HG03108 (cell line): ENCODE results near the gene PCDH9.

Source experiments
- ATAC-seq: cut with Tn5 transposase; IDR thresholded peaks from one replicate; pipeline ENCODE4 v1.9.1; 2021; ENCODE audit warnings: moderate library complexity; ENCODE audit not compliant: unreplicated experiment

The PCDH9 gene

GRCh38 chr13:66858163-66858562 is 372.0 kb downstream of the PCDH9 start:
- no peak for ATAC-seq

- ATAC-seq, result no peak
Observed at GRCh38 chr13:66855131-66855530, 375.0 kb downstream of the PCDH9 start.

- no peak for ATAC-seq
Observed at GRCh38 chr13:66853564-66853963, 376.6 kb downstream of the PCDH9 start.

GRCh38 chr13:66849706-66850105 is 380.4 kb downstream of the PCDH9 start:
- no peak for ATAC-seq

DNA sequence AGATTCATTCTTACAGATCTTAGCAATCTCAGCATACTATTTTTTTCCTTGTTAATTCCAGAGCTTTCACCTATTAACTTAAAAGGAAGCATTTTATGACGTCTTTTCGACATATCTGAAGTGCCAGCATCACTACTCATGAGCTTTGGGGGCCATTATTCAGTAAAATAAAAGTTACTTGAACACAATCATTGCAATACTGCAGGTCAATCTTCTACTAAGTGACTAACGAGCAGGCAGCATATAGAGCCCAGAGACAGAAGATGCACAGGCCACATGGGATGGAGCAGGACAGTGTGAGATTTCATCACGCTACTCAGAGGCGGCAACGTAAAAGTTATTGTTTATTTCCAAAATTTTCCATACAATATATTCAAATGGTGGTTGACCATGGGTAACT is 382.6 kb downstream of the PCDH9 start:
- no peak for ATAC-seq

DNA sequence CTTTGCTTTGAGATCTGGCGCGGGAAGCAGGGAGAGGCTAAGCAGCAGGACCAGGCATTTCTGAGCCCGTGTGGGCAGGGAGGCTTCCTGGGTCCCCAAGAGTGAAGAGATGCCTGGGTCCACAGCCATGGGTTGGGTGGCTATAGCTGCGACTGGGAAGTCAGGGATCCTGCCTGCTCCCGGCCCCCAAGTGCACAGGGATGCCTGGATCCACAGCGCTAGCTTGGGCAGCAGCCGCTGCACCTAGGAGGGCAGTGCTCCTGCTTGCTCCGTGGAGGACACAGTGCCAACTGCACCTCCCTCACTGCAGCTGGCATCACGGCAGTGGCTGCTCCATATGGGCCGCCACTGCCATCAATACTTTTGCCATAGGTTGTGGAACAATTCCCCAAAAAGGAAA is 384.7 kb downstream of the PCDH9 start:
- ATAC-seq, result no peak

GRCh38 chr13:66844933-66845332 is 385.2 kb downstream of the PCDH9 start:
- no peak for ATAC-seq

- no peak for ATAC-seq
Observed at GRCh38 chr13:66842766-66843165, 387.4 kb downstream of the PCDH9 start.

- no peak for ATAC-seq
Observed at GRCh38 chr13:66840621-66841020, 389.5 kb downstream of the PCDH9 start.

DNA sequence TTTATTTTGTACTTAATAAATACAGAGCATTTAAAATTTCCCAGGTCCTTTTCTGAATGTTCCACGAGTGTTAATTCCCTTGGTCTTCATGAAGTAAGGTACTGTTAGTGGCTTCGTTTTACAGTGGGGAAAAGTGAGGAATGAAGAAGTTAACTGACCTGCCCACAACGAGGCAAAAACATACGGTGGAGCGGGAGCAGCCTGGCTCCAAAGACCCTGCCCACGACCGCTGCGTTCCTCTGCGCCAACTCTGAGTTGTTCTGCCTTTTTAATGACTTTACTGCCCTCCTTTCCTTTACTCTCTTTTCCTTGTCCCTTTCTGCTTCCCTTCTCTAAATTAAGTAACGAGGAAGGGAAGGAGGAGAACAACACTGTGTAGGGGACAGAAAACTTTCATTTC is 392.9 kb downstream of the PCDH9 start:
- no peak for ATAC-seq

- no peak for ATAC-seq
Observed at GRCh38 chr13:66835040-66835628, 395.0 kb downstream of the PCDH9 start.

GRCh38 chr13:66830940-66831716 is 399.0 kb downstream of the PCDH9 start:
- ATAC-seq, result no peak

DNA sequence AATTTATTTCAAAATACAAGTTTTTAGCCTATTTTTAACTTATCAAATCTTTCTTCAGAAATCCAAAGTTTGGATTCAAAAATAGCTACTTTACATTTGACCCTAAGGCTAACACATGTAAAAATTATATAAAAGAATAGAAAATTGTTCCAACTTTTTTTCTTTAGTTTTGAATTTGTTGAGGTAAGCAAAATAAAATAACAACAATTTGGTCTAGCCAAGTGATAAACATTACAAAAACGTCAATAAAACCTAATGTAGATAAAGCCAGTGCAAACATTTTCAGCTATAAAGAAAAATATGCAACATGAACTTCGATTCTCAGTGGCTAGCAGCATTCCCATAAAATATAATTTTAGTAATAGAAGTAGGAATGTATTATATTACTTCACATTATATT is 400.3 kb downstream of the PCDH9 start:
- no peak for ATAC-seq

- ATAC-seq, result no peak
Observed at GRCh38 chr13:66826398-66826797, 403.7 kb downstream of the PCDH9 start.

DNA sequence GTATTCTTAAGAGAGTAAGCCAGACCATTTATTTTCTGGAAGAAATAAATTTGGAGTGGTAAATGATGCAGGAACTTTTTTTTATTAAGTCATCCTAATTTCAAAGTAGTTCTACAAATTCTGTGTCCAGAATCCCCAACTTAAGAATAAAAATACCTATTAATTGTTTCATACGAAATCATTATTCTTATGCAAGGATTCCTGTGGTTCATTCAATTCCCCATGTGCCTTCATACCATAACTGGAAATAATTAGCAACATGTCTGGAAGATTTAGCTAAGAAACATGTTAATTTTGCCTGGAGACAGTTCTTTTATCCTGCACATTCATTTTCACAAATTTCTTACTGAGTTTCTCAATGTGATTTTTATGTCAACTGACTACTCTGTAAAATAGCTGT is 408.6 kb downstream of the PCDH9 start:
- ATAC-seq, result no peak

- no peak for ATAC-seq
Observed at GRCh38 chr13:66811455-66811854, 418.7 kb downstream of the PCDH9 start.

DNA sequence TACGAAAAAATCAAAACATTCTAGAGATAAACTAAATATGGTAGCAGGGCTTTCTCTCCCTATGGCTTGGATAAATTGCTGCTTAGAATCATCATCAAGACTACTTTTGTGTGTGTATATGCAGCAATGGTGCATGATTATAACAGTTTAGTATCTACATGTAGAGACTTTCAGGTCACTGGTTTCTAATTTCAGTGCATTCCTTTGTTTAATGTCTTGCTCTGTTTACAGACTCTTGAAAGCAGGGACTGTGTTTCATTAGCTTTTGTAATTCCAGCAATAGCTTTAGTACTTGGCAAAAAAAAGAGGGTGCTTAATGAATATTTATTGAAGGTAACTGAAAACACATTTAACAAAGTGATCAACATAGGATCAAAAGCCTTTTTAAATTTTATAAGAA is 420.7 kb downstream of the PCDH9 start:
- no peak for ATAC-seq

DNA sequence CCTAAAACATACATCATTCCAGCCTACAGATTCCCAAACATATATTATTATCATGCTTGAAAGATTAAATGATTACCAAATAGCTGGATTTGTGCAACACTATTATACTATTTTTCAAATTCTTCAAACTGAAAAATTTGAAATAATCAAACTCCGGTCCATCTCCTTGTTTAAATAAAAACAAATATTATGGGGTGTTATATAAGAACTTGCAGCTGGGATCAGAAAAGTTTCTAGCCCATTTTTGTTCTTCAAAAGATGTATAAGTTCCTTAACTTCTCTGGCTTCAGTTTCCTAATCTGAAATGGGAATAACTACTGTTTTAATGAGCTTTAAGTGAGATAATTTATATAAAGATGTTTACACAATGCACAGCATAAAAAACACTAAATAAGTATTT is 422.9 kb downstream of the PCDH9 start:
- ATAC-seq, result no peak

DNA sequence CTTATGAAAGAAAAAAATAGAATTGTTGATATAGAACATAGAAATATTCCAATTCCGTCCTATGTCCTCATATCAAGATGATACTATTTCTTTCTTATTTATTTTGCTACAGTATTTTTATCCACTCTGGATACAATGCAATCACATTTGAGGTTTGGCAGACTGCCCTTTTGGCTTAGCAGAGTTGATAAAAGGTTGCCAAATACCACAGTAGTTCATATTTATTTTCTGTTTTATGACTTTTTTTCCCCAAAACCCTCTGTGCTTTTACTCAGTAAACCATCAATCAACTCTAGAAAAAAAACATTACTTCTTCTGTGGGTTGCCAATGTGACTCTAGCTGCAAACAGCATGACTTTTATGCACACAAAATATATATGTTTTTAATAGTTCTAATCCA is 424.5 kb downstream of the PCDH9 start:
- no peak for ATAC-seq

DNA sequence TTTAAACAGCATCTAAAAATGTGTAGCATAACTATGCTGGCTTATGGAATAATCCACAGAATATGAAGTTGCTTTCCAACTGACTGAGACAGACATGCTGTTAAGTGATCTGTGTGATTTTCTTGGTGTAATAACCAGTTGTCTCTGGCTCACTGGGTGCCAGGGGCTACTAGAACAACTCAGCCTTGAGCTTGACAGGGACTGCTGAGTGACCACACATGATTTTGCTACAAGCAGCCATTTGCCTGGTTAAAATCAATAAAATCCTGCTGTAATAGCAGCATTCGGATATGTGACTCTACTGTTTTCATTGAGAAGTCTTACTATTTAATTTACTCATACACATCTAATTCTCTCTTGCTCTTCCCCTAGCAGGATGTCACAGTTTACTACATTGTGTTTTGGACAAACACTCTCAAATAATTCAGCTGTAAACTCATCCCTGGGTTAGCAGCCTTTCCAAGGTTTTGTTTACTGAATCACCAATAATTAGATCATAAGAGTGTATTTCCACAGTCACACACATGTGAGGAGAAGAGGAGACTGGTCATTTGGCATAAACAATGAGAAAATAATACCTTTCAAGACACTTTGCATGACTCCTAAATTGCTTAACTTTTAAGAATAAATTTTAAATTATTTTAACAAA is 426.2 kb downstream of the PCDH9 start:
- no peak for ATAC-seq

- ATAC-seq, result no peak
Observed at GRCh38 chr13:66803013-66803807, 426.9 kb downstream of the PCDH9 start.

DNA sequence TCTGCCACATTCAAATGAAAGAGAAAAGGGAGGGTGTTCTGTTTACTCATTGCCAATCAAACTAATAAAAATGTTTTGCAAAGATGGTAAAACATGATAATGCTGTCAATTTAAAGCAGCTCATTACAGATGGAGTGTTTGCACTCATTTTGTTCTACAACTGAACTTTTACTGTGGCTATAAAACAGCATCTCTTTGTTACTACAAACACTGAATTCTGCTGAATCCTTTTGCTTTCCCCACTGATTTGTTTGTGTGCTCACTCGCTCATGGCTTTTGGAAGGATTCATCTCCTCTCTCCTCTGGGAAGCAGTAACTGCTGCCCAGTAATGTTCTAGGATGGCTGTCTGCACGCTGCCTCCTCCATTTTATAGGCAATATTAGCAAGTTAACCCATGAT is 434.5 kb downstream of the PCDH9 start:
- ATAC-seq, result no peak
